ENCODE results near the gene TMEM150C.

DNA sequence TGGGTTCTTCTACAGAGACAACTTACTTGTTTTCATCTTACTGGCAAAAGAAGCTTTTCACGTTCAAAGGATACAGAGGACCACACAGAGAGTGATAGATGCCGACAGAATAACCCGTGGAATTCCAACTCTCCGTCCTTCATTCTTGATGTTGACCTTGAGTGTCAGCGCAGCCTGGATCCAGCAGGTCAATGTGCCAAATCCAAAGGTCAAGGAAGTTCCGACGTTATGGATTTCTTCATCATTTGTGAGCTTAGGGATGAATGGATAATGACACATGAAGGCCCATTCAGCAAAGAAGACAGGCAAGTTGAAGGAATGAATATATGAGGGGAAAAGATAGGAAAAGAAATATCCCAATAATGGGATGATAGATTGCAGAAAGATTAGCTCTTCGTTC, 71.8 kb downstream of the TMEM150C start:
- TF ChIP-seq, protein P1, sequence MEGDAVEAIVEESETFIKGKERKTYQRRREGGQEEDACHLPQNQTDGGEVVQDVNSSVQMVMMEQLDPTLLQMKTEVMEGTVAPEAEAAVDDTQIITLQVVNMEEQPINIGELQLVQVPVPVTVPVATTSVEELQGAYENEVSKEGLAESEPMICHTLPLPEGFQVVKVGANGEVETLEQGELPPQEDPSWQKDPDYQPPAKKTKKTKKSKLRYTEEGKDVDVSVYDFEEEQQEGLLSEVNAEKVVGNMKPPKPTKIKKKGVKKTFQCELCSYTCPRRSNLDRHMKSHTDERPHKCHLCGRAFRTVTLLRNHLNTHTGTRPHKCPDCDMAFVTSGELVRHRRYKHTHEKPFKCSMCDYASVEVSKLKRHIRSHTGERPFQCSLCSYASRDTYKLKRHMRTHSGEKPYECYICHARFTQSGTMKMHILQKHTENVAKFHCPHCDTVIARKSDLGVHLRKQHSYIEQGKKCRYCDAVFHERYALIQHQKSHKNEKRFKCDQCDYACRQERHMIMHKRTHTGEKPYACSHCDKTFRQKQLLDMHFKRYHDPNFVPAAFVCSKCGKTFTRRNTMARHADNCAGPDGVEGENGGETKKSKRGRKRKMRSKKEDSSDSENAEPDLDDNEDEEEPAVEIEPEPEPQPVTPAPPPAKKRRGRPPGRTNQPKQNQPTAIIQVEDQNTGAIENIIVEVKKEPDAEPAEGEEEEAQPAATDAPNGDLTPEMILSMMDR (IDR thresholded peaks at IDR 0.05; ENCODE audit: low read depth, low read length) = no peak
- TF ChIP-seq MYC (IDR thresholded peaks at IDR 0.05; ENCODE audit: low read depth, low read length) = no peak
- no peak for TF ChIP-seq POLR2A (IDR thresholded peaks at IDR 0.05; ENCODE audit: extremely low read depth, insufficient read length)

Data from NB4 (cell line).